NT2/D1 (cell line): ENCODE results near the gene SH3GLB1.
A peak's percentile ranks its signal among the peaks of the same experiment; 100 is the strongest.

Experiments used
- DNase-seq: peaks from one replicate; pipeline ENCODE4 v3.0.0-alpha.2; 2011; ENCODE audit warnings: low read depth, low spot score
- H3K27me3 ChIP-seq: 2 replicates; pipeline ENCODE4 v1.6.0; 2011; ENCODE audit warnings: mild to moderate bottlenecking; ENCODE audit not compliant: insufficient read length, insufficient read depth
- H3K36me3 ChIP-seq: 2 replicates; pipeline ENCODE4 v1.6.1; 2011; ENCODE audit warnings: mild to moderate bottlenecking, low read length, mixed read lengths; ENCODE audit not compliant: insufficient read depth, insufficient read length
- H3K4me1 ChIP-seq: 2 replicates; pipeline ENCODE4 v1.5.1; 2011; ENCODE audit not compliant: insufficient read depth, insufficient read length
- H3K4me3 ChIP-seq: 2 replicates; pipeline ENCODE4 v1.5.1; 2011; ENCODE audit warnings: low read depth; ENCODE audit not compliant: insufficient read length
- H3K9ac ChIP-seq: 2 replicates; pipeline ENCODE4 v1.6.0; 2011; ENCODE audit warnings: low read depth; ENCODE audit not compliant: insufficient read length
- H3K9me3 ChIP-seq: 2 replicates; pipeline ENCODE4 v1.5.1; 2011; ENCODE audit warnings: mild to moderate bottlenecking, low read length; ENCODE audit not compliant: insufficient read depth
- SUZ12 ChIP-seq: IDR thresholded peaks from 2 replicates; pipeline ENCODE4 v1.6.1; 2011; ENCODE audit not compliant: insufficient read length, insufficient read depth; ENCODE audit errors: extremely low read depth
- YY1 ChIP-seq: IDR thresholded peaks from 2 replicates; pipeline ENCODE4 v1.6.1; 2011; ENCODE audit not compliant: insufficient read length, insufficient read depth
- ZNF274 ChIP-seq: IDR thresholded peaks from 2 replicates; pipeline ENCODE4 v1.6.1; 2011; ENCODE audit warnings: mild to moderate bottlenecking, low read depth, low read length

Gene SH3GLB1

DNA sequence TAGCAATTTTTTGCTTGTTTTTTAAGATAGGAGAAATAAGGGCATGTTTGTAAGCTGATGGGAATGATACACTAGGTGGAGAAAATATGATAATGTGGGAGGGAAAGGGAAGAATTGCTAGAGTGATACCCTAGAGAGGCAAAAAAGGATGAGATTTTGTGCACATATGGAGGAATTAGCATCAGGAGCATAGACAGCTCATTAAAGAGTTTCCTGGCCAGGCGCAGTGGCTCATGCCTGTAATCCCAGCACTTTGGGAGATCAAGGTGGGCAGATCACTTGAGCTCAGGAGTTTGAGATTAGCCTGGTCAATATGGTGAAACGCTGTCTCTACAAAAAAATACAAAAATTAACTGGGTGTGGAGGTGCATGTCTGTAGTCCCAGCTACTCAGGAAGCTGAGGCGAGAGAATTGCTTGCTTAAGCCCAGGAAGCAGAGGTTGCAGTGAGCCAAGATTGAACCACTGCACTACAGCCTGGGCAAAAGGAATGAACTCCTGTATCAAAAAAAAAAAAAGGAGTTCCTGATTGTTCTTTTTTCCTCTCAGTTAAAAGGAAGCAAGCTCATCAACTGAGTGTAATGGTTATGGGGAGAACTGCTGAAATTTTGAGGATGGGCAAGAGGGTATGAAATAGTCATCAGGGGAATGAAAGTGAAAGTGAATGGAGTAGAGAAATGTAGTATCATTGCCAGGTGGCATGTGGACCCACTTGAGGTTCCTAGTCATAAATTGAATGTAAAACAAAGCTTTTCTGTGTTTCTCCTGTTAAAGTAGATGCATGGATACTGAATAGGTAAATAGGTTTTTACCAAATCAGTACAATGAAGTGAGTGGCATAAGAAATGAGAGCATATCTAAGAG, 35.5 kb downstream of the SH3GLB1 start:
- Histone ChIP-seq H3K4me3 (no peak overlapping the region), H3K9ac (no peak overlapping the region), H3K4me1 (no peaks in the 10 kb centered on the region), H3K36me3 (peaks cover 80% of the 10 kb centered on the region), H3K27me3 (no peaks in the 10 kb centered on the region), H3K9me3 (no peaks in the 10 kb centered on the region)
- no peak for DNase-seq
- TF ChIP-seq ZNF274 (no peak), YY1 (no peak), SUZ12 (no peak)

DNA sequence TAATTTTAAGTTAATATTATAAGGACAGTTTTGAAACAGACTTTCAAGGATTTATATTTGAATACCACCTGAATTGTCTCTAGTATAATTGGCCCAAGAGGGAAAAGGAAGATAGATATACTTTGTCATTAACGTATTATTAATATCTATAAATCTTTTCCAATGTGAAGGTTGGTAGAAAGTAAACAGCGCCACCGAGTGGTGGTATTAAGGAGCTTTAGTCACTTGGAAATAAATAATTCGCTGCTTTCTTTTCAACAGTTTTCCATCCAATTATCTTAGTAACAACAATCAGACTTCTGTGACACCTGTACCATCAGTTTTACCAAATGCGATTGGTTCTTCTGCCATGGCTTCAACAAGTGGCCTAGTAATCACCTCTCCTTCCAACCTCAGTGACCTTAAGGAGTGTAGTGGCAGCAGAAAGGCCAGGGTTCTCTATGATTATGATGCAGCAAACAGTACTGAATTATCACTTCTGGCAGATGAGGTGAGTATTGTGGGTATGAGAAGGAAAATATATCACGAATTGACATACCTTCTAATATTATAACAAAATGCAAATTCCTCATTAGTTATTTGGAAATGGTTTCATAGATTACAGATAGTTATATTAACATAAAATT, 37.7 kb downstream of the SH3GLB1 start:
- Histone ChIP-seq H3K36me3 (peaks cover 67% of the 10 kb centered on the region), H3K4me1 (no peaks in the 10 kb centered on the region), H3K9ac (no peak overlapping the region), H3K9me3 (no peaks in the 10 kb centered on the region), H3K27me3 (no peaks in the 10 kb centered on the region), H3K4me3 (no peak overlapping the region)
- peak; percentile 25 for DNase-seq
- no peak for TF ChIP-seq ZNF274
- no peak for TF ChIP-seq YY1

DNA sequence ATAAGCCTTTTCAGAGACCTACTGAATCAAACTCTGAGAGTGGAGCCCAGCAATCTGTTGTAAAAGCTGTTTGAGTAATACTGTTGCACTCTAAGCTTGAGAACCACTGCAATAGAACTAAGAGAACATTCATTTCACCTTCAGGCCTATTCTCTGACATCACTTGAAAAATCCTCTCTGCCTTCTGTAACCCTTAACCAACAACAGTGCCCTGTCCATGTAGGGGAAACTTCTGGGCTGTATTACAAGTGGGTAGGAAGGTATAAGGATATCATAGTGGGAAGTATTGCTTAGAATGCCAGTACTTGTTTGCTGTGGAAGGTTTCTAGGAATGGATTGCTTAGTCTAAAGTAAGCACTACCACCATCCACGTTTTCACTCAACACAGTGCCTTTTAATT, 42.9 kb downstream of the SH3GLB1 start:
- H3K36me3 ChIP-seq: peaks cover 35% of the 10 kb centered on the region
- no peak overlapping the region for H3K9ac ChIP-seq
- TF ChIP-seq SUZ12: no peak
- TF ChIP-seq ZNF274: no peak
- no peak for TF ChIP-seq YY1
- no peaks in the 10 kb centered on the region for H3K9me3 ChIP-seq
- DNase-seq: no peak
- no peaks in the 10 kb centered on the region for H3K4me1 ChIP-seq
- H3K27me3 ChIP-seq: no peaks in the 10 kb centered on the region
- no peak overlapping the region for H3K4me3 ChIP-seq

DNA sequence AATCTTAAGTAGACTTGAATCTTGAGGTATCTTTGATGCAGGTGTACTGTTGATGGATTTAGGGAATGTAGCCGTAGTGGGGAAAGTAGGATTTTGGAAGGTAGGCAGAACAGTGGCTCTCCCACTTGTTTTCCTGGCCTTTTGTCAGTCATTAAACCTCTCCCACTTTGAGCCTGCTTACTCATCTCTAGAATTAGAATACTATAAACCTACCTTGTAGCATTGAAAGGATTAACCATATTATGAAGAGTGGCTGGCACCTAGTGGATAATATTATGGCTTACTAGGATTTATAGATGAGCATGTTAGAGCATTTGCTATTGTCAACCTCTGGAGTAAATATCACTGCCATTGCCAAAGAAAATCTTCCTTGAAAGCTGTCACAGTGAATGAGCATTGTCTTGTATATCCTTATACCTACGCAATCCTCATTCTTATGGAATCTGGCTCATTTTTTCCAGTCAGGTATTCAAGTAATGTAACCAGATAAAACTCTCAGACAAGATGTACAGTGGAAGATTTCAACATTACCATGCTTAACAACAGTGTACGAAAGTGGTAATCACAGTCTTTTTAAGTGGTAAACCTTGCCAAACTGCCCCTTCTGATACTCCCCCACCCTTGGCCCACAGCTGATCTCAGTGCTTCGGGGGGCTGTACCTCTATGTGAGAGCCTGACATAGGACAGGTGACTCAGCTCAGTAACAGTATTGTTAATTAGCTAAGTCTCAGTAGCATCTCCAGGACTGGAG, 44.4 kb downstream of the SH3GLB1 start:
- Histone ChIP-seq H3K4me1 (no peaks in the 10 kb centered on the region), H3K27me3 (no peaks in the 10 kb centered on the region), H3K36me3 (peaks cover 22% of the 10 kb centered on the region), H3K9ac (no peak overlapping the region), H3K9me3 (no peaks in the 10 kb centered on the region), H3K4me3 (no peak overlapping the region)
- DNase-seq: no peak
- TF ChIP-seq YY1: no peak

DNA sequence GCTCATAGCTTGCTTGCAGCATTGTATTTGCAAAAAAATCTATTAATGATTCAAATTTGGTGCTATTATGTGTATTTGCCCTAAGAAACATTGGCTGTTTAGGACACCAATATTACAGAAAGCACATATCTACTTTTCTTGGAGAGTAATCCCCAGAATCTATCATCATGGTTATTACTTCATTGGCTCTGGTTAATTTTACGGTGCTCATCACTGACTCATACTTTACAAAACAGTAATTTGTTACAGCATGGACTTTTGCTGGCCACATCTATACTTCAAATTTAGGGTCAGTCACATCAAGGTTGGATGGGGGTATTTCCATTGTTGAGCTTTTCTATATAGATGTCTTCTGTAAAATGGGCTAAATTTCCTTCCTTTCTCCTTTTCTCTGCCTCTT, 45.7 kb downstream of the SH3GLB1 start:
- Histone ChIP-seq H3K36me3 (peaks cover 11% of the 10 kb centered on the region), H3K9ac (no peak overlapping the region), H3K9me3 (no peaks in the 10 kb centered on the region), H3K4me3 (no peak overlapping the region), H3K4me1 (no peaks in the 10 kb centered on the region), H3K27me3 (no peaks in the 10 kb centered on the region)
- TF ChIP-seq SUZ12: no peak
- no peak for DNase-seq

DNA sequence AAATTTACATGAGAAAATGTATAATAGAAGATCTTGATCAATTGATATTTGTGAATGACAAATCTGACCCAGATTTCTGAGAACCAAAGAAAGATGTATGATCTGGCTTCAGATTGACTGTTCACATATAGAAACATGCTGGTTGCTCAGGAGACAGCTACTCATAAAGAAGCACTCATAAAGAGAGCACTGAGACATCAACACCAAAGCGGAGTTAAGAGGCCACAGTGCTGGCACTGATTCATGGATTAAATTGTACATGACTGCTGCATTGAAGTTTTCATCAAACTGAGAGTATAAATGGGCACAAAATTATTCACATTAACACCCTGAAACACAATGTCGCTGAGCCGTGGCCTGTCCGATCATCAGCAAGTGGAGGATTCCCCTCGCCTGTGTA, 46.2 kb downstream of the SH3GLB1 start:
- H3K4me1 ChIP-seq: no peaks in the 10 kb centered on the region
- H3K4me3 ChIP-seq: no peak overlapping the region
- no peak overlapping the region for H3K9ac ChIP-seq
- no peak for TF ChIP-seq ZNF274
- no peak for TF ChIP-seq YY1
- TF ChIP-seq SUZ12: no peak
- DNase-seq: no peak
- peaks cover 9% of the 10 kb centered on the region for H3K36me3 ChIP-seq
- no peaks in the 10 kb centered on the region for H3K9me3 ChIP-seq
- H3K27me3 ChIP-seq: no peaks in the 10 kb centered on the region

DNA sequence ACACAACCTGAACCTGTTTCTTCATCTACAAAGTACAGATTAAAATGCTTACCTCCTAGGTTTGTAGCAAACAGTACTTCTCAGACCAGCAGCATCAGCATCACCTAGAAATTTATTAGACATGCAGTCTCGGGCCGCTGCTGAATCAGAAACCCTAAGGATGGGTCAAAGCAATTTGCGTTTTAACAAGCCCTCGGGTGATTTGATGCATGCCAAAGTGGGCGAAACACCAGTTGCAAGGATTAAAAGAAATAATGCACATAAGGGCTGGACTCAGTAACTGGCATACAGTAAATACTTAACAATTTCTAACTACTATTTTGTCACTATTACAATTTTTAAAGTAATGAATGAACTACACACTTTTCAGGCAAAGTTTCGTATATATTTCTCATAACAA, 47.5 kb downstream of the SH3GLB1 start:
- H3K36me3 ChIP-seq: peaks cover 4% of the 10 kb centered on the region
- H3K4me1 ChIP-seq: no peaks in the 10 kb centered on the region
- no peak overlapping the region for H3K4me3 ChIP-seq
- H3K9ac ChIP-seq: no peak overlapping the region
- H3K9me3 ChIP-seq: no peaks in the 10 kb centered on the region
- no peaks in the 10 kb centered on the region for H3K27me3 ChIP-seq
- TF ChIP-seq YY1 (no peak), SUZ12 (no peak), ZNF274 (no peak)
- DNase-seq: no peak
